GM18951 (cell line): ENCODE results near the gene LONP2.
"Not testable (repeated sequence)": the region's sequence is repeated elsewhere in the genome, so short reads cannot be mapped to it uniquely, and the experiment has no call there.

ENCODE experiments used
- POLR2A ChIP-seq: IDR thresholded peaks from 4 replicates; pipeline ENCODE4 v1.6.1; 2011; ENCODE audit warnings: mild to moderate bottlenecking; ENCODE audit not compliant: insufficient read length, insufficient read depth; ENCODE audit errors: extremely low read depth
- in situ Hi-C: fragments of 300-500 bp; cut with MboI; formaldehyde crosslinking; loops from one replicate; pipeline ENCODE4 v1.12.0; 2022; ENCODE audit warnings: low sequenced_read_pairs, mixed read lengths, inconsistent platforms; ENCODE audit not compliant: unreplicated experiment

The LONP2 gene

DNA sequence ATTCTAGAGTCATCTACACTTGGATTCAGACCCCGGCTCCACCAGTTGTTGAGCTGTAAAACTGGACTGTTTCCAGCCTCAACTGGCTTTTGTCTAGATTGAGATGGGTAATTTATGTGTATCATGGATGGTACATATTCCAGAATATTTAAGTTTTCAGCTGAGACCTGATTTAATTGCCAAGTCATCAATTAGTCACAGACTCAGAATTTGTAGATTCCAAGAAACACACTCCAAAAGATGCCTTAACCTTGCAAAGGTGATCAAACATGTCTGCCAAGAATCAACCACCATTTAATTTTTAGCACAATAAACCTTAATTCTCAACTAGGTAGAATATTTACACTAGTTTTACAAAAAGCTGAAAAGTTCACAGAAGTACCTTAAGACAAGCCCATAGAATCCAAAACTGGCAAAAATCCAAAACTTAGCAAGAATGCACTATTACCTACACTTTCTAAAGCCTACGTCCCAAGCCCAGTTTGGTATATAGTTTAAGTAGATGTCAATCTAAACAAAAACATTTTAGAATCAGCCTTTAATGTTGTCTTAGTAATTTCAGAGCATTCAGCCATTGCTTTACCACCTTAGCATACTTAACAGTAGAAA, 123.4 kb downstream of the LONP2 start:
- in situ Hi-C loops: no loop called here
- TF ChIP-seq POLR2A: no peak

- in situ Hi-C loops: no loop called here
- TF ChIP-seq POLR2A: no peak
Measured at GRCh38 chr16:48369765-48370164, 125.7 kb downstream of the LONP2 start.

DNA sequence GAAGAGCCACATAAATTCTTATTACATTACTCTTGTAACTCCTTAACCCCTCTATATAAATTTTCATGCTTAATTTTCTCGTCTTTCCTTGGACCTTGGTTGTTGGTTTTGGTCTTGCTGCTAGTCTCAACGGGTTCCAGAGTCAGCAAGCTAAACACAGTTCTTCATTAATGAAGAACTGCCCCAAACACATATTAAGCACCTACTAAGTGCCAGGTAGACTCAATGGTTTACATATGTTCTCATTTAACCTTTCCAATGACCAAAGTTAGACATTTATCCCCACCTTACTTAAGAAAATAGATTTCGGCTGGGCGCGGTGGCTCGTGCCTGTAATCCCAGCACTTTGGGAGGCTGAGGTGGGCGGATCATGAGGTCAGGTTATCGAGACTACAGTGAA, 126.1 kb downstream of the LONP2 start:
- no peak for TF ChIP-seq POLR2A
- in situ Hi-C loops: no loop called here

- in situ Hi-C loops: not testable (repeated sequence)
Measured at GRCh38 chr16:48370668-48371392, 126.7 kb downstream of the LONP2 start.

DNA sequence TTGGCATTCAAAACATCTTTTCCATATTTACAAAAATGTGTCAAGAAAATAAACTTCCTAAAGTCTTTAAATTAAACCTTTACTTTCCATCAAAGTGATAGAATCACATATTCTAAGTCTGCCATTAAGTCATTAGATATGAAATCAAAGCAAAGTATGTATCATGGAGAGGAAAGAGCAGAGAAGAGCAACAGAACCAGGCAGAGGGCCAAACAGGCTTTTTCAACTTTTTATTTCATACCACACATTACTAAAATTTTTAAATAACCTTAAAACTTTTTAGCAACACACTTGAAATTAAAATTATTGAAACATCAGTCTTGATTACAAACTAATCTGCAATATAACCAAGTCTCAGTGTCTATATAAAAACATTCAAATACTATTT, 127.3 kb downstream of the LONP2 start:
- in situ Hi-C loops: no loop called here
- no peak for TF ChIP-seq POLR2A

- in situ Hi-C loops: no loop called here
- no peak for TF ChIP-seq POLR2A
Measured at GRCh38 chr16:48372744-48373143, 128.6 kb downstream of the LONP2 start.

GRCh38 chr16:48373258-48374029, 129.3 kb downstream of the LONP2 start:
- no peak for TF ChIP-seq POLR2A
- in situ Hi-C loops: no loop called here

- no peak for TF ChIP-seq POLR2A
- in situ Hi-C loops: no loop called here
Measured at GRCh38 chr16:48374255-48374654, 130.2 kb downstream of the LONP2 start.

- in situ Hi-C loops: not testable (repeated sequence)
Measured at GRCh38 chr16:48377301-48377700, 133.2 kb downstream of the LONP2 start.

DNA sequence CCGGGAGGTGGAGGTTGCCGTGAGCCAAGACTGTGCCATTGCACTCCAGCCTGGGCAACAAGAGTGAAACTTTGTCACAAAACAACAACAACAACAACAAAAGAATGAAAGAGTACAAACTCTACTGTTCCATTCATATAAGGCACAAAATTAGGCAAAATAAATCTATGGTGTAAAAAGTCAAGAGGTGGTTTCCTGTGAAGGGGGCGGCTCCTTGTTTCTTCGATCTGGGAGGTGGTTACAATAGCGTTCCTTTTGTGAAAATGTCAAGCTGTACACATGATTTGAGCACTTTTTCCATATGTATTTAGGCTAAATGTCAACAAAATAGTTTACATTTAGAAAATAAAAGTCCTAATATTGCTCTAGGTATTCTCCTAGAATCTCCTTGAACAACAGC, 134.2 kb downstream of the LONP2 start:
- no peak for TF ChIP-seq POLR2A
- in situ Hi-C loops: no loop called here

DNA sequence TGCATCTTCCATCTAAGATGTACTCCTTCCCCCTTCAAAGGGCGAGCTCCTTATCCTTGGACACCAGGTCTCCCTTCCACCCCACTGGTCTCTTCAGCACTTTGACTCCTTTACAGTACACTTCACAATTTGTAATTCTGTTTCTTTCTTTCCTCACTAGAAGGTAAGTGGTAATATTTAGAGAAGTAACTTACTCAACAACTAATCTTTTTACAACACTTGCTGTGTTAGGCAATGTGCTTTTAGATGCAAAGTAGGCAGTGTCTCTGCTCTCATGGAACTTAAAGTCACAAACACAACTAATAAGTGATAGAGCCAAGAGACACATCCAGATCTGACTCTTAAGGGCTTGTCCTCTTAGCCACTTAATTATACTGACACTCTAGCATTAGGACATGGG, 134.7 kb downstream of the LONP2 start:
- TF ChIP-seq POLR2A: no peak
- in situ Hi-C loops: no loop called here

DNA sequence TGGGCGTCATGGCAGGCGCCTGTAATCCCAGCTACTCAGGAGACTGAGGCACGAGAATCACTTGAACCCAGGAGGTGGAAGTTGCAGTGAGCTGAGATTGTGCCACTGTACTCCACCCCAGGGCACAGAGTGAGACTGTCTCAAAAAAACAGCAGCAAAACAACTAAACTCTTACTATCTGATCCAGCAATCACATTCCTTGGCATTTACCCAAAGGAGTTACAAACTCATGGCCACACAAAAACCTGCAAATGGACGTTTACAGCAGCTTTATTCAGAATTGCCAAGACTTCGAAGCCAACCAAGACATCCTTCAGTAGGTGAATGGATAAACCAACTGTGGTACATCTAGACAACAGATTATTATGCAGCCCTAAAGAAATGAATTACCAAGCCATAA, 137.1 kb downstream of the LONP2 start:
- in situ Hi-C loops: no loop called here
- TF ChIP-seq POLR2A: no peak

GRCh38 chr16:48382131-48382530, 138.0 kb downstream of the LONP2 start:
- in situ Hi-C loops: no loop called here

More at GRCh38 chr16:48382131-48382530, 138.0 kb downstream of the LONP2 start:
- no peak for TF ChIP-seq POLR2A
